RWPE2 (cell line): ENCODE results near the gene MMP24OS.

Experiments used
- ATAC-seq: fragments of 200-7000 bp; cut with Tn5 transposase; 3 replicates; pipeline ENCODE4 v1.9.1; 2021; ENCODE audit warnings: low read depth
- DNase-seq: peaks from one replicate; pipeline ENCODE4 v3.0.0-alpha.2; 2020; ENCODE audit warnings: low spot score
- H3K27ac ChIP-seq: fragments of 450-650 bp; 2 replicates; pipeline ENCODE4 v1.5.1; 2017; ENCODE audit warnings: mild to moderate bottlenecking; ENCODE audit not compliant: poor library complexity, severe bottlenecking
- H3K27me3 ChIP-seq: fragments of 250-450 bp; sonication (Bioruptor Pico); 2 replicates; pipeline ENCODE4 v1.5.1; 2021; ENCODE audit warnings: mild to moderate bottlenecking, moderate library complexity; ENCODE audit not compliant: insufficient read depth, poor library complexity, severe bottlenecking
- H3K36me3 ChIP-seq: fragments of 250-450 bp; sonication (Bioruptor Pico); 2 replicates; pipeline ENCODE4 v1.5.1; 2020; ENCODE audit warnings: low read depth, mild to moderate bottlenecking, moderate library complexity
- H3K4me1 ChIP-seq: fragments of 250-450 bp; sonication (Bioruptor Pico); 2 replicates; pipeline ENCODE4 v1.5.1; 2021; ENCODE audit warnings: mild to moderate bottlenecking, moderate library complexity; ENCODE audit not compliant: insufficient read depth, poor library complexity, severe bottlenecking
- H3K4me3 ChIP-seq: fragments of 250-450 bp; sonication (Bioruptor Pico); 2 replicates; pipeline ENCODE4 v1.5.1; 2021; ENCODE audit warnings: mild to moderate bottlenecking, moderate library complexity; ENCODE audit not compliant: severe bottlenecking
- H3K9me3 ChIP-seq: fragments of 250-450 bp; sonication (Bioruptor Pico); 2 replicates; pipeline ENCODE4 v1.5.1; 2021; ENCODE audit warnings: mild to moderate bottlenecking, moderate library complexity; ENCODE audit not compliant: severe bottlenecking
- TF ChIP-seq, protein P1 (sequence below): fragments of 450-650 bp; IDR thresholded peaks from one replicate; pipeline ENCODE4 v1.5.1; 2017; ENCODE audit warnings: mild to moderate bottlenecking, moderate library complexity; ENCODE audit not compliant: poor library complexity, severe bottlenecking

MMP24OS gene

DNA sequence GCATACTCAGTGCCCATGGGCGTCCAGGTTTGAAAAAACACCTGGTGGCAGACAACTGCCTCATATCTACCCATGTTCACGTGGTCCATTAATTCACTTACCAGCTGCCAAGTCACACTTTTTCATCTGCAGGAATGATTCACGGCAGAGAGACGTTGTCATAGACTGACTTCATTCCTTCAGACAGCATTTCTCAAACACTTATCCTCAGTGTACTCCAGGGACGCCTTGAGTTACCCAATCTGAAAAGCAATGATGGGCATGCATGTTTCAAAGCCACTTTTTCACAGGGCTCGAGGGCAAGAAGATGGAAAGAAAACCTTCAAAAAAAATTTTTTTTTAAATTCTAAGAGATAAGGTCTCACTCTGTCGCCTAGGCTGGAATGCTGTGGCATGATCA is 6.0 kb downstream of the MMP24OS start:
- Histone ChIP-seq H3K4me1 (peaks cover 6% of the 10 kb centered on the region), H3K27me3 (no peaks in the 10 kb centered on the region), H3K36me3 (peaks cover 15% of the 10 kb centered on the region), H3K4me3 (no peak overlapping the region), H3K9me3 (no peaks in the 10 kb centered on the region), H3K27ac (no peak overlapping the region)
- DNase-seq = no peak
- peak; percentile 15; the same call in 2 of the 3 replicates for ATAC-seq
- TF ChIP-seq, protein P1, sequence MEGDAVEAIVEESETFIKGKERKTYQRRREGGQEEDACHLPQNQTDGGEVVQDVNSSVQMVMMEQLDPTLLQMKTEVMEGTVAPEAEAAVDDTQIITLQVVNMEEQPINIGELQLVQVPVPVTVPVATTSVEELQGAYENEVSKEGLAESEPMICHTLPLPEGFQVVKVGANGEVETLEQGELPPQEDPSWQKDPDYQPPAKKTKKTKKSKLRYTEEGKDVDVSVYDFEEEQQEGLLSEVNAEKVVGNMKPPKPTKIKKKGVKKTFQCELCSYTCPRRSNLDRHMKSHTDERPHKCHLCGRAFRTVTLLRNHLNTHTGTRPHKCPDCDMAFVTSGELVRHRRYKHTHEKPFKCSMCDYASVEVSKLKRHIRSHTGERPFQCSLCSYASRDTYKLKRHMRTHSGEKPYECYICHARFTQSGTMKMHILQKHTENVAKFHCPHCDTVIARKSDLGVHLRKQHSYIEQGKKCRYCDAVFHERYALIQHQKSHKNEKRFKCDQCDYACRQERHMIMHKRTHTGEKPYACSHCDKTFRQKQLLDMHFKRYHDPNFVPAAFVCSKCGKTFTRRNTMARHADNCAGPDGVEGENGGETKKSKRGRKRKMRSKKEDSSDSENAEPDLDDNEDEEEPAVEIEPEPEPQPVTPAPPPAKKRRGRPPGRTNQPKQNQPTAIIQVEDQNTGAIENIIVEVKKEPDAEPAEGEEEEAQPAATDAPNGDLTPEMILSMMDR = no peak

DNA sequence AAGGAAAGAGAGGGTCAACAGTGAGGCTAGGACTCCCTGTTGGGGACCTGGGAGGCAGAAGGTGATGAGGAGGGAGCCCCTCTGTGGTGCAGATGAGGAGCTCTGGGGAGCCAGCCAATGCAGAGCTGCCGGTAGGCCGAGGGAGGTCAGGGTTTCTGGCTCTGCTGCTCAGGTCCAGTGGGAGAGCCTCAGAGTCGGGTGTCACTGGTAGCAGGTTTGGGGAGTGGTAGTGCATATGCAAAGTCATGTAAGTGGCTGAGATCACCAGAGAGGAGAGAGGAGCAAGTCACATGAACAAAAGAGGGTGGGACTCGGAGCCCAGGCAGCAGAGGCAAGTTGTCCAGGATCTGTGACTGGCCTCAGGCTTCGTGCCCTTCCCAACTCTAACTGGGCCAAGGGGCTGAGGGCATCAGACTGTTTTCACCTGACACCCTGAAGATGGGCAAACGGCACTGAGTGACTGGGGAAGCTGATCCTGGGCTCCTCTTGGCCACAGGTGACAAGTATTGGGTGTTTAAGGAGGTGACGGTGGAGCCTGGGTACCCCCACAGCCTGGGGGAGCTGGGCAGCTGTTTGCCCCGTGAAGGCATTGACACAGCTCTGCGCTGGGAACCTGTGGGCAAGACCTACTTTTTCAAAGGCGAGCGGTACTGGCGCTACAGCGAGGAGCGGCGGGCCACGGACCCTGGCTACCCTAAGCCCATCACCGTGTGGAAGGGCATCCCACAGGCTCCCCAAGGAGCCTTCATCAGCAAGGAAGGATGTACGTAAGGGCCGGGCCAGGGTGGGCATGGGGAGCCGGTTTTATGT is 6.6 kb downstream of the MMP24OS start:
- ATAC-seq = no peak
- Histone ChIP-seq H3K9me3 (no peaks in the 10 kb centered on the region), H3K36me3 (peaks cover 8% of the 10 kb centered on the region), H3K4me1 (no peaks in the 10 kb centered on the region), H3K27ac (no peak overlapping the region), H3K27me3 (no peaks in the 10 kb centered on the region), H3K4me3 (no peak overlapping the region)
- peak; percentile 80 for DNase-seq
- TF ChIP-seq, protein P1 = no peak

DNA sequence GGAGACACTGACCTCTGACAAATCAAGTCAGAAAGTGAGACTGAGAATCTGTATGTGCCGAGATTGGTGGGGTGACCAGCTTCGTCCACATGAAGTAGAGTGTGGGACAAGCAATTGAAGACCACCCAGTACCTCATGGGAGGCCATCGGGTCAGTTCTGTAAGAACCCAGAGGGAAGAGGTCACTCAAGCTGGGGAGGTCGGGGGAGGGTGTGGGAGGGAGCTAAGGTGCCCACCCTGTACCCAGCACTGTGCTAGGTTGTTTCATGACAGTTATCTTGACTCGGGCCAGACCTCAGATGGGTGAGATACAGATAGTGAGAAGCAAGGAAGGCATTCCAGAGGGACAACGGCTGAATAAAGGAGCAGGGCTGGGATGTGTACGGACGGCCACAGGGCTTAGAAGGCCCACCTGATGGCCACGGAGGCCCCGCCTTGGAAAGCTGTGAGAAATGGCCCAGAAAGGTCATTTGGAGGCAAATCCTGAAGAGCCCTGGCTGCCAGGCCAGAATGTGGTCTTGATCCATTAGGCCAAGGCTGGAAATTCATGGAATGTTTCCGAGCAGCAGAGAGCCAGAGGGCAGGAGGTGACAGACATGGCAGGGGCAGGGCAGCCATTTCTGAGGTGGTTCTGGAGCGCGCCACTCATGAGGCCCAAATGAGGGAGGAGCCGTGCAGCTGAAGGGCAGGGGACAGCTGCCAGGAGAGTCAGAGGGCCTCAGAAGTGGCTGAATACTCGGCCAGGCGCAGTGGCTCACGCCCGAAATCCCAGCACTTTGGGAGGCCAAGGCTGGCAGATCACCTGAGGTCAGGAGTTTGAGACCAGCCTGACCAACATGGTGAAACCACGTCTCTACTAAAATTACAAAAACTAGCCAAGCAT is 7.7 kb downstream of the MMP24OS start:
- no peaks in the 10 kb centered on the region for H3K9me3 ChIP-seq
- no peak for ATAC-seq
- no peaks in the 10 kb centered on the region; the same call in 1 of the 2 replicates for H3K36me3 ChIP-seq
- no peaks in the 10 kb centered on the region for H3K4me1 ChIP-seq
- TF ChIP-seq, protein P1 = no peak
- no peak for DNase-seq
- no peak overlapping the region for H3K27ac ChIP-seq
- no peak overlapping the region for H3K4me3 ChIP-seq
- H3K27me3 ChIP-seq = no peaks in the 10 kb centered on the region

DNA sequence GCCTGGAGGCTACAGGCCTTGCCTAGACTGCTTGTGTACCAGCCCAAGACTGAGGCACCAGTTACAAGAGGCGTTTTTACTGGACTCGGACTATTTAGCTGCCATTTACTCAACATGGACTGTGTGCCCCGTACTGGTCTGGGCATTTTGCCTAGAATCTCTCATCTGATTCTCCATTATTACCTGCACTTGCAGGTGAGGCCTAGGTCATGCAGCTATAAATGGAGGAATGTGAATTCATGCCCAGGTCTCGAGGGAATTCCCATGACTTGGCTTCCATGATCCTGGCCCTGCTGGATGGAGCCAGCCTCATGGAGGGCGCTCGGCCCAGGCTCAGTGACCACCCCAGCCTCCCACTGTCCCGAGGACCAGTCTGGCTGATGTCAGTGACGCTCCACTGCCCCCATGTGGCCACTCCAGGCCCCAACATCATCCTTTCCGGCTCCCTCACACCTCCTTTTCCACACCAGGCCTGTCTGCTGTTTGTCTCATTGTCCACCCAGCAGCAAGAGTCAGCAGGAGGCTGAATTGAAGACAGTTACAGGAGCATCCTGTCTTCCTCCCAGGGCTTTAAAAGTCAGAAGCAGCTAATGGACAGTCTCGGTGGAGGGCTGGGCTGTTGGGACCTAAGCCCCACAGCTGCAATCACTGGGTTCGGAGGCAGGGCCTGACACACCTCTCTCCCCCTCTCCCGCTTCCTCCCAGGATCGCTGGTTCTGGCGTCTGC is 8.7 kb downstream of the MMP24OS start:
- no peak overlapping the region for H3K4me3 ChIP-seq
- H3K27me3 ChIP-seq = no peaks in the 10 kb centered on the region
- TF ChIP-seq, protein P1 = peak; percentile 100
- ATAC-seq = peak; percentile 66
- no peaks in the 10 kb centered on the region for H3K36me3 ChIP-seq
- peaks cover 1% of the 10 kb centered on the region for H3K4me1 ChIP-seq
- no peak overlapping the region for H3K27ac ChIP-seq
- peak; percentile 88 for DNase-seq
- H3K9me3 ChIP-seq = no peaks in the 10 kb centered on the region
